IMR-90 (cell line): ENCODE results near the gene ARHGEF37. TPM values are rescaled to one million over a fixed set of nuclear protein-coding genes. Genes with fewer than 3 reads are reported as not detected.

Experiments used
- ATAC-seq: fragments of 200-7000 bp; cut with Tn5 transposase; 2 replicates; pipeline ENCODE4 v1.9.1; 2020; ENCODE audit warnings: low read depth, mild to moderate bottlenecking, moderate library complexity
- Bru-seq: library from RNA; stranded (reverse); fragments of 400-500 nt; gene quantifications from one replicate; lab custom pipeline; 2021; lab: Mats Ljungman, UMichigan
- BruChase-seq, 2 experiments: library from RNA; stranded (reverse); fragments of 400-500 nt; gene quantifications; one replicate each; lab custom pipeline; 2021; lab: Mats Ljungman, UMichigan
- BruUV-seq: library from RNA; stranded (reverse); fragments of 400-500 nt; replicated peaks from 2 replicates; lab custom pipeline; 2021; lab: Mats Ljungman, UMichigan
- CTCF ChIA-PET: fragments of 300-600 bp; formaldehyde crosslinking; extraction: SDS; loops from one replicate; lab custom pipeline; 2021; ENCODE audit warnings: antibody characterized with exemption; lab: Yijun Ruan, JAX
- POLR2A ChIA-PET: fragments of 300-600 bp; sonication (Branson Sonifier 250); formaldehyde crosslinking; loops from one replicate; lab custom pipeline; 2022; ENCODE audit warnings: antibody characterized with exemption; ENCODE audit not compliant: unreplicated experiment; lab: Charles Lee
- DNase-seq: peaks from one replicate; pipeline ENCODE4 v3.0.0; 2013
- H2AFZ ChIP-seq: replicated peaks from 2 replicates; pipeline ENCODE3; 2013; ENCODE audit warnings: low read length, mild to moderate bottlenecking; ENCODE audit not compliant: poor library complexity
- H2AK5ac ChIP-seq: 2 replicates; pipeline ENCODE4 v1.6.1; 2013; ENCODE audit warnings: low read depth, low read length, inconsistent platforms
- H2AK9ac ChIP-seq: replicated peaks from 2 replicates; pipeline ENCODE3; 2013; ENCODE audit warnings: mild to moderate bottlenecking, low read depth, low read length, moderate library complexity; ENCODE audit not compliant: poor library complexity
- H2BK120ac ChIP-seq: 2 replicates; pipeline ENCODE4 v1.6.1; 2013; ENCODE audit warnings: low read depth, low read length, inconsistent platforms
- H2BK15ac ChIP-seq: 3 replicates; pipeline ENCODE4 v1.6.1; 2013; ENCODE audit warnings: low read depth, low read length, inconsistent platforms
- H2BK20ac ChIP-seq: 2 replicates; pipeline ENCODE4 v1.6.1; 2013; ENCODE audit warnings: low read depth, mild to moderate bottlenecking, inconsistent platforms, low read length, moderate library complexity
- H2BK5ac ChIP-seq: 2 replicates; pipeline ENCODE4 v1.6.1; 2013; ENCODE audit warnings: mild to moderate bottlenecking, low read depth, low read length, inconsistent platforms; ENCODE audit not compliant: poor library complexity, severe bottlenecking
- H3K14ac ChIP-seq: replicated peaks from 2 replicates; pipeline ENCODE4 v1.6.1; 2013; ENCODE audit warnings: low read depth, low read length, inconsistent platforms
- H3K18ac ChIP-seq: 2 replicates; pipeline ENCODE4 v1.6.1; 2013; ENCODE audit warnings: low read depth, low read length, control low read depth
- H3K23ac ChIP-seq: 2 replicates; pipeline ENCODE4 v1.6.1; 2013; ENCODE audit warnings: low read depth, low read length, inconsistent platforms
- H3K27ac ChIP-seq: 2 replicates; pipeline ENCODE4 v1.5.1; 2013; ENCODE audit warnings: mild to moderate bottlenecking, control low read depth, low read length; ENCODE audit not compliant: insufficient read depth
- H3K27me3 ChIP-seq: 2 replicates; pipeline ENCODE4 v1.6.1; 2013; ENCODE audit warnings: low read length; ENCODE audit not compliant: control insufficient read depth, insufficient read depth
- H3K36me3 ChIP-seq: 2 replicates; pipeline ENCODE4 v1.6.1; 2013; ENCODE audit warnings: low read length, mixed read lengths; ENCODE audit not compliant: control insufficient read depth, insufficient read depth
- H3K4ac ChIP-seq: 2 replicates; pipeline ENCODE4 v1.6.1; 2013; ENCODE audit warnings: low read depth, low read length, inconsistent platforms
- H3K4me1 ChIP-seq: 2 replicates; pipeline ENCODE4 v1.6.1; 2013; ENCODE audit warnings: low read length, mixed read lengths; ENCODE audit not compliant: control insufficient read depth, insufficient read depth
- H3K4me2 ChIP-seq: 2 replicates; pipeline ENCODE4 v1.6.1; 2013; ENCODE audit warnings: low read depth, mild to moderate bottlenecking, control low read depth, low read length, moderate library complexity
- H3K4me3 ChIP-seq: 2 replicates; pipeline ENCODE4 v1.5.1; 2013; ENCODE audit warnings: low read depth, mild to moderate bottlenecking, control low read depth, low read length, moderate library complexity; ENCODE audit not compliant: insufficient read depth
- H3K56ac ChIP-seq: 2 replicates; pipeline ENCODE4 v1.6.1; 2013; ENCODE audit warnings: low read length, inconsistent platforms; ENCODE audit not compliant: insufficient read depth; ENCODE audit errors: extremely low read depth
- H3K79me1 ChIP-seq, 2 experiments: 2 replicates each; pipeline ENCODE4 v1.6.1; 2013; ENCODE audit warnings: low read length in 2 of 2, inconsistent platforms in 1 of 2, low read depth in 1 of 2
- H3K9ac ChIP-seq: 2 replicates; pipeline ENCODE4 v1.6.1; 2013; ENCODE audit warnings: low read depth, low read length, control low read depth
- H3K9me1 ChIP-seq: 2 replicates; pipeline ENCODE4 v1.6.1; 2013; ENCODE audit warnings: low read length, inconsistent platforms; ENCODE audit not compliant: insufficient read depth
- H3K9me3 ChIP-seq: 2 replicates; pipeline ENCODE4 v1.6.1; 2013; ENCODE audit warnings: low read length; ENCODE audit not compliant: control insufficient read depth, insufficient read depth
- H4K20me1 ChIP-seq: 2 replicates; pipeline ENCODE4 v1.6.1; 2013; ENCODE audit warnings: low read length, inconsistent platforms; ENCODE audit not compliant: insufficient read depth
- H4K5ac ChIP-seq: 2 replicates; pipeline ENCODE4 v1.6.1; 2013; ENCODE audit warnings: mild to moderate bottlenecking, low read depth, low read length, control low read depth
- H4K8ac ChIP-seq, 2 experiments: 2 replicates each; pipeline ENCODE4 v1.6.1; 2013; ENCODE audit warnings: low read depth in 2 of 2, low read length in 2 of 2, control low read depth in 1 of 2, inconsistent platforms in 1 of 2
- H4K91ac ChIP-seq: 2 replicates; pipeline ENCODE4 v1.6.1; 2013; ENCODE audit warnings: low read depth, low read length, inconsistent platforms; ENCODE audit not compliant: insufficient read depth
- CHD1 ChIP-seq: IDR thresholded peaks from 2 replicates; pipeline ENCODE4 v1.6.1; 2012; ENCODE audit warnings: low read depth, low read length, improper control_type of control experiment
- FOS ChIP-seq: fragments of 150-350 bp; IDR thresholded peaks from 2 replicates; pipeline ENCODE4 v1.6.1; 2016; ENCODE audit warnings: low read depth, low read length
- MAZ ChIP-seq: IDR thresholded peaks from 2 replicates; pipeline ENCODE4 v1.6.1; 2012; ENCODE audit warnings: low read depth, mild to moderate bottlenecking, low read length, improper control_type of control experiment, moderate library complexity, borderline replicate concordance
- MXI1 ChIP-seq: IDR thresholded peaks from 2 replicates; pipeline ENCODE4 v1.6.1; 2012; ENCODE audit warnings: low read depth, mild to moderate bottlenecking, low read length, moderate library complexity, borderline replicate concordance
- NFE2L2 ChIP-seq: fragments of 150-350 bp; IDR thresholded peaks from 2 replicates; pipeline ENCODE4 v1.6.1; 2016; ENCODE audit warnings: low read depth, mild to moderate bottlenecking, low read length
- POLR2A ChIP-seq: IDR thresholded peaks from 2 replicates; pipeline ENCODE4 v1.6.1; 2012; ENCODE audit warnings: mild to moderate bottlenecking, low read depth, low read length
- RAD21 ChIP-seq: IDR thresholded peaks from 2 replicates; pipeline ENCODE4 v1.6.1; 2012; ENCODE audit warnings: low read length, improper control_type of control experiment
- RFX5 ChIP-seq: IDR thresholded peaks from 2 replicates; pipeline ENCODE4 v1.8.0; 2012; ENCODE audit warnings: low read depth, mild to moderate bottlenecking, low read length, moderate library complexity
- SMC3 ChIP-seq: fragments of 150-350 bp; IDR thresholded peaks from 2 replicates; pipeline ENCODE4 v1.6.1; 2016; ENCODE audit warnings: low read depth, mild to moderate bottlenecking, antibody characterized with exemption, low read length, moderate library complexity
- WGBS, 2 experiments: methylation state at CpG; one replicate each; pipeline versions ENCODE4 v1.1.5 to v1.1.7; 2013; ENCODE audit warnings: missing lambda C conversion rate in 2 of 2; ENCODE audit not compliant: insufficient read length in 1 of 2; ENCODE audit errors: extremely low coverage in 2 of 2; 5-methylcytosine and 5-hydroxymethylcytosine counted together
- dilution Hi-C: fragments of 300-500 bp; cut with HindIII; formaldehyde crosslinking; loops from one replicate; pipeline ENCODE4 v1.14.3; 2018; ENCODE audit warnings: low sequenced_read_pairs; ENCODE audit not compliant: unreplicated experiment
- in situ Hi-C: fragments of 300-500 bp; cut with MboI; formaldehyde crosslinking; loops from 3 replicates; pipeline ENCODE4 v1.14.3; 2019; ENCODE audit warnings: low sequenced_read_pairs, inconsistent platforms, mixed read lengths
- intact Hi-C: fragments of 100-400 bp; cut with micrococcal nuclease; formaldehyde crosslinking; loops from 2 replicates; pipeline ENCODE4 v1.10.0; 2022
- long read RNA-seq: library from polyadenylated mRNA; unstranded; transcript quantifications from one replicate; pipeline ENCODE4 v2.0.0, GENCODE V29; 2021; ENCODE audit not compliant: unreplicated experiment
- polyA plus RNA-seq, 3 experiments: library from polyadenylated mRNA; depleted of rRNA; stranded (reverse); fragments of >200 nt; gene quantifications; 2 replicates each; pipeline ENCODE4 v1.2.3, GENCODE V29; 2012; ENCODE audit warnings: low replicate concordance in 1 of 3
- total RNA-seq: library from RNA; depleted of rRNA; stranded (reverse); fragments of >200 nt; gene quantifications from 2 replicates; pipeline ENCODE4 v1.2.3, GENCODE V29; 2012; rRNA removed

The ARHGEF37 gene
- 0.28 and 0.54 TPM in 2 replicates for total RNA-seq
- polyA plus RNA-seq (2012; rRNA removed) = 0.39 and 0.42 TPM in 2 replicates
- 0.15 and 0.37 TPM in 2 replicates for polyA plus RNA-seq (2012; cell fraction: cytosol; rRNA removed)
- 0.74 and 1.1 TPM in 2 replicates for polyA plus RNA-seq (2012; cell fraction: nucleus; rRNA removed; ENCODE audit: low replicate concordance)
- Bru-seq, nascent RNA = percentile 32 among the genes with signal in this experiment
- percentile 39 among the genes with signal in this experiment for BruChase-seq, experiment 1, labeled RNA remaining after a 6-hour chase
- percentile 34 among the genes with signal in this experiment for BruChase-seq, experiment 2, labeled RNA remaining after a 2-hour chase
- long read RNA-seq, partial matches to known transcripts = 0 of 1 reads
- long read RNA-seq, other reads (novel, unspliced or antisense) = 1 of 1 reads

GRCh38 chr5:149581192-149581861 is at the start of gene ARHGEF37:
ARHGEF37 (plus strand) TSS chr5:149581498; CDS start chr5:149597770, 16,272 bp downstream.
- Histone ChIP-seq H2AK5ac (peak within 1 kb of the TSS; percentile 89), H3K9ac (peak within 1 kb of the TSS; percentile 15; the same call in 1 of the 2 replicates), H3K27ac (no peak within 1 kb of the TSS), H2BK20ac (0 out of 2 replicates have a peak within 1 kb of the TSS, but pooled peaks have one; percentile 76), H3K14ac (peak within 1 kb of the TSS; percentile 85), H2BK15ac (no peak within 1 kb of the TSS; the same call in 2 of the 3 replicates), H3K4me1 (peaks cover 8% of the 10 kb centered on the region), H3K9me3 (no peaks in the 10 kb centered on the region), H2BK120ac (peak within 1 kb of the TSS; percentile 62), H3K18ac (peak within 1 kb of the TSS; percentile 60), H4K5ac (peak within 1 kb of the TSS; percentile 42), H3K4ac (peak within 1 kb of the TSS; percentile 75), H2AK9ac (peak within 1 kb of the TSS; percentile 68), H3K23ac (peak within 1 kb of the TSS; percentile 85), H3K36me3 (no peaks in the 10 kb centered on the region), H3K56ac (no peak within 1 kb of the TSS), H2AFZ (peak within 1 kb of the TSS; percentile 92), H4K91ac (peak within 1 kb of the TSS; percentile 39), H3K4me2 (peak within 1 kb of the TSS; percentile 50), H2BK5ac (no peak within 1 kb of the TSS), H4K20me1 (no peaks in the 10 kb centered on the region), H3K9me1 (peaks cover 4% of the 10 kb centered on the region), H4K8ac (peak within 1 kb of the TSS; percentile 9 to 79; a peak in 3 of 4 replicates), H3K4me3 (peak within 1 kb of the TSS; percentile 39), H3K79me1 (no peaks in the 10 kb centered on the region; a peak in 1 of 4 replicates), H3K27me3 (no peaks in the 10 kb centered on the region)
- intact Hi-C loops (loop anchor here (5.0 kb wide), 1 partner anchor 36 kb away; no protein-coding TSS in a partner anchor), dilution Hi-C loops (no loop called here), in situ Hi-C loops (no loop called here)
- ChIA-PET CTCF (interaction anchor here (0.7 to 1.1 kb wide), 3 partner anchors 11 to 37 kb away, joined by 3 read pairs; no protein-coding TSS in a partner anchor), POLR2A (no interaction called here)
- 6% methylated on average over 48 of the region's 56 CpGs; no CpG with 5 or more reads in 1 of the 2 experiments for WGBS, 2 experiments
- TF ChIP-seq MAZ (no peak), RFX5 (no peak), CHD1 (no peak), NFE2L2 (no peak), FOS (no peak), POLR2A (no peak), MXI1 (no peak), SMC3 (no peak), RAD21 (no peak)
- BruUV-seq = no TSS peak
- DNase-seq (no peak), ATAC-seq (peak; percentile 77)
